HepG2 (cell line): ENCODE measurements around the gene UBAP2.

Experiments
- BHLHE40 ChIP-seq: IDR thresholded peaks from 2 replicates; pipeline ENCODE4 v1.6.1; 2011; ENCODE audit warnings: low read length, improper control_type of control experiment
- IRF2 ChIP-seq: IDR thresholded peaks from 2 replicates; pipeline ENCODE4 v1.6.1; 2018; ENCODE audit warnings: missing genetic modification reagents, missing compliant biosample characterization
- KAT7 ChIP-seq: IDR thresholded peaks from 2 replicates; pipeline ENCODE4 v1.6.1; 2018; ENCODE audit warnings: borderline replicate concordance, missing compliant biosample characterization
- POLR2A ChIP-seq, 2 experiments: IDR thresholded peaks; 2 replicates each; pipeline ENCODE4 v1.6.1; 2011; ENCODE audit warnings: low read depth in 2 of 2, low read length in 2 of 2, mild to moderate bottlenecking in 1 of 2, moderate library complexity in 1 of 2; ENCODE audit not compliant: insufficient read depth in 1 of 2
- SETDB1 ChIP-seq: sonication (generic); formaldehyde crosslinking; IDR thresholded peaks from 2 replicates; pipeline ENCODE4 v1.5.1; 2020; ENCODE audit warnings: missing genetic modification reagents, mild to moderate bottlenecking, borderline replicate concordance
- SIN3A ChIP-seq: IDR thresholded peaks from 2 replicates; pipeline ENCODE4 v1.6.1; 2011; ENCODE audit warnings: low read depth, mild to moderate bottlenecking, control low read depth, low read length, borderline replicate concordance
- SMC3 ChIP-seq: IDR thresholded peaks from 2 replicates; pipeline ENCODE4 v1.6.1; 2011; ENCODE audit warnings: low read length, improper control_type of control experiment
- ZFX ChIP-seq: sonication (generic); formaldehyde crosslinking; IDR thresholded peaks from 2 replicates; pipeline ENCODE4 v1.4.0; 2020; ENCODE audit warnings: mild to moderate bottlenecking, low read depth, missing genetic modification reagents, moderate library complexity
- ZFY ChIP-seq: sonication (generic); formaldehyde crosslinking; IDR thresholded peaks from 2 replicates; pipeline ENCODE4 v1.4.0; 2020; ENCODE audit warnings: missing genetic modification reagents
- ZNF644 ChIP-seq: IDR thresholded peaks from 2 replicates; pipeline ENCODE4 v1.6.1; 2016; ENCODE audit warnings: low read depth
- TF ChIP-seq, protein P1 (sequence below): sonication (generic); formaldehyde crosslinking; IDR thresholded peaks from 2 replicates; pipeline ENCODE4 v1.9.0; 2022; ENCODE audit warnings: missing genetic modification reagents, mild to moderate bottlenecking, borderline replicate concordance
- TF ChIP-seq, protein P2 (sequence below): sonication (generic); formaldehyde crosslinking; conservative IDR thresholded peaks from 2 replicates; pipeline ENCODE4 v1.4.0; 2020; ENCODE audit warnings: missing genetic modification reagents
- TF ChIP-seq, protein P3 (sequence below): sonication (generic); formaldehyde crosslinking; IDR thresholded peaks from 2 replicates; pipeline ENCODE4 v1.5.0; 2020; ENCODE audit warnings: mild to moderate bottlenecking, missing genetic modification reagents, moderate library complexity
- TF ChIP-seq, protein P4 (sequence below): sonication (generic); formaldehyde crosslinking; IDR thresholded peaks from 2 replicates; pipeline ENCODE4 v1.4.0; 2020; ENCODE audit warnings: missing genetic modification reagents

- TF ChIP-seq, protein P1, sequence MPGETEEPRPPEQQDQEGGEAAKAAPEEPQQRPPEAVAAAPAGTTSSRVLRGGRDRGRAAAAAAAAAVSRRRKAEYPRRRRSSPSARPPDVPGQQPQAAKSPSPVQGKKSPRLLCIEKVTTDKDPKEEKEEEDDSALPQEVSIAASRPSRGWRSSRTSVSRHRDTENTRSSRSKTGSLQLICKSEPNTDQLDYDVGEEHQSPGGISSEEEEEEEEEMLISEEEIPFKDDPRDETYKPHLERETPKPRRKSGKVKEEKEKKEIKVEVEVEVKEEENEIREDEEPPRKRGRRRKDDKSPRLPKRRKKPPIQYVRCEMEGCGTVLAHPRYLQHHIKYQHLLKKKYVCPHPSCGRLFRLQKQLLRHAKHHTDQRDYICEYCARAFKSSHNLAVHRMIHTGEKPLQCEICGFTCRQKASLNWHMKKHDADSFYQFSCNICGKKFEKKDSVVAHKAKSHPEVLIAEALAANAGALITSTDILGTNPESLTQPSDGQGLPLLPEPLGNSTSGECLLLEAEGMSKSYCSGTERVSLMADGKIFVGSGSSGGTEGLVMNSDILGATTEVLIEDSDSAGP (CRISPR knock-in tag): no peak
- TF ChIP-seq BHLHE40: no peak
- no peak for TF ChIP-seq KAT7 (CRISPR knock-in tag)
- TF ChIP-seq ZFY (CRISPR knock-in tag): no peak
- TF ChIP-seq IRF2: no peak
- no peak for TF ChIP-seq SMC3
- no peak for TF ChIP-seq ZNF644 (CRISPR knock-in tag)
- TF ChIP-seq, protein P2, sequence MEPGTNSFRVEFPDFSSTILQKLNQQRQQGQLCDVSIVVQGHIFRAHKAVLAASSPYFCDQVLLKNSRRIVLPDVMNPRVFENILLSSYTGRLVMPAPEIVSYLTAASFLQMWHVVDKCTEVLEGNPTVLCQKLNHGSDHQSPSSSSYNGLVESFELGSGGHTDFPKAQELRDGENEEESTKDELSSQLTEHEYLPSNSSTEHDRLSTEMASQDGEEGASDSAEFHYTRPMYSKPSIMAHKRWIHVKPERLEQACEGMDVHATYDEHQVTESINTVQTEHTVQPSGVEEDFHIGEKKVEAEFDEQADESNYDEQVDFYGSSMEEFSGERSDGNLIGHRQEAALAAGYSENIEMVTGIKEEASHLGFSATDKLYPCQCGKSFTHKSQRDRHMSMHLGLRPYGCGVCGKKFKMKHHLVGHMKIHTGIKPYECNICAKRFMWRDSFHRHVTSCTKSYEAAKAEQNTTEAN (CRISPR knock-in tag): no peak
- no peak for TF ChIP-seq SIN3A
- TF ChIP-seq, protein P3, sequence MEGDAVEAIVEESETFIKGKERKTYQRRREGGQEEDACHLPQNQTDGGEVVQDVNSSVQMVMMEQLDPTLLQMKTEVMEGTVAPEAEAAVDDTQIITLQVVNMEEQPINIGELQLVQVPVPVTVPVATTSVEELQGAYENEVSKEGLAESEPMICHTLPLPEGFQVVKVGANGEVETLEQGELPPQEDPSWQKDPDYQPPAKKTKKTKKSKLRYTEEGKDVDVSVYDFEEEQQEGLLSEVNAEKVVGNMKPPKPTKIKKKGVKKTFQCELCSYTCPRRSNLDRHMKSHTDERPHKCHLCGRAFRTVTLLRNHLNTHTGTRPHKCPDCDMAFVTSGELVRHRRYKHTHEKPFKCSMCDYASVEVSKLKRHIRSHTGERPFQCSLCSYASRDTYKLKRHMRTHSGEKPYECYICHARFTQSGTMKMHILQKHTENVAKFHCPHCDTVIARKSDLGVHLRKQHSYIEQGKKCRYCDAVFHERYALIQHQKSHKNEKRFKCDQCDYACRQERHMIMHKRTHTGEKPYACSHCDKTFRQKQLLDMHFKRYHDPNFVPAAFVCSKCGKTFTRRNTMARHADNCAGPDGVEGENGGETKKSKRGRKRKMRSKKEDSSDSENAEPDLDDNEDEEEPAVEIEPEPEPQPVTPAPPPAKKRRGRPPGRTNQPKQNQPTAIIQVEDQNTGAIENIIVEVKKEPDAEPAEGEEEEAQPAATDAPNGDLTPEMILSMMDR (CRISPR knock-in tag): no peak
- TF ChIP-seq SETDB1: no peak
- TF ChIP-seq ZFX (CRISPR knock-in tag): no peak
- TF ChIP-seq, protein P4, sequence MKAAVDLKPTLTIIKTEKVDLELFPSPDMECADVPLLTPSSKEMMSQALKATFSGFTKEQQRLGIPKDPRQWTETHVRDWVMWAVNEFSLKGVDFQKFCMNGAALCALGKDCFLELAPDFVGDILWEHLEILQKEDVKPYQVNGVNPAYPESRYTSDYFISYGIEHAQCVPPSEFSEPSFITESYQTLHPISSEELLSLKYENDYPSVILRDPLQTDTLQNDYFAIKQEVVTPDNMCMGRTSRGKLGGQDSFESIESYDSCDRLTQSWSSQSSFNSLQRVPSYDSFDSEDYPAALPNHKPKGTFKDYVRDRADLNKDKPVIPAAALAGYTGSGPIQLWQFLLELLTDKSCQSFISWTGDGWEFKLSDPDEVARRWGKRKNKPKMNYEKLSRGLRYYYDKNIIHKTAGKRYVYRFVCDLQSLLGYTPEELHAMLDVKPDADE: no peak
- TF ChIP-seq POLR2A (IDR thresholded peaks at IDR 0.05; ENCODE audit: insufficient read depth in 1 of 2, low read depth in 2 of 2, low read length in 2 of 2): no peak
Measured at GRCh38 chr9:34016149-34016548, 32.5 kb downstream of the UBAP2 start.
